Chondrocyte (in vitro differentiated cells): ENCODE measurements around the gene MFN2. TPM values are rescaled to one million over a fixed set of nuclear protein-coding genes. Genes with fewer than 3 reads are reported as not detected.
"Not testable (repeated sequence)": the region's sequence is repeated elsewhere in the genome, so short reads cannot be mapped to it uniquely, and the experiment has no call there.

ENCODE experiments used
- DNase-seq: peaks from one replicate; pipeline ENCODE4 v3.0.0; 2021; ENCODE audit warnings: mixed read lengths, low spot score
- H3K27ac Mint-ChIP-seq: one replicate; pipeline ENCODE4 v1.8.0; 2021; ENCODE audit warnings: mild to moderate bottlenecking, moderate library complexity, mixed read lengths; ENCODE audit not compliant: unreplicated experiment
- H3K27me3 Mint-ChIP-seq: 2 replicates; pipeline ENCODE4 v1.8.0; 2021; ENCODE audit warnings: low read depth, mixed read lengths
- H3K36me3 Mint-ChIP-seq: 2 replicates; pipeline ENCODE4 v1.8.0; 2021; ENCODE audit warnings: low read depth, mixed read lengths
- H3K4me1 Mint-ChIP-seq: 2 replicates; pipeline ENCODE4 v1.8.0; 2021; ENCODE audit warnings: low read depth, mild to moderate bottlenecking, mixed read lengths
- H3K4me3 Mint-ChIP-seq: one replicate; pipeline ENCODE4 v1.8.0; 2021; ENCODE audit warnings: mild to moderate bottlenecking, moderate library complexity, mixed read lengths; ENCODE audit not compliant: unreplicated experiment
- H3K9me3 Mint-ChIP-seq: 2 replicates; pipeline ENCODE4 v1.8.0; 2021; ENCODE audit warnings: low read depth, mixed read lengths
- CTCF ChIP-seq: fragments of 200-600 bp; sonication (generic); IDR thresholded peaks from 2 replicates; pipeline ENCODE4 v1.5.0; 2021; ENCODE audit warnings: antibody characterized with exemption, mild to moderate bottlenecking, moderate library complexity
- total RNA-seq: library from RNA; stranded (reverse); gene quantifications from 3 replicates; pipeline ENCODE4 v1.2.1, GENCODE V29; 2021

The MFN2 gene
- total RNA-seq, 1 donor from 2014 or later: 56.6 TPM

- Mint-ChIP-seq H3K36me3 (peaks cover 52% of the 10 kb centered on the region), H3K27me3 (no peaks in the 10 kb centered on the region), H3K4me1 (no peaks in the 10 kb centered on the region), H3K4me3 (no peak overlapping the region), H3K9me3 (no peaks in the 10 kb centered on the region), H3K27ac (no peak overlapping the region)
- TF ChIP-seq CTCF: no peak
- no peak for DNase-seq
These were observed 25.4 kb downstream of the MFN2 start for GRCh38 chr1:12005488-12006166.

DNA sequence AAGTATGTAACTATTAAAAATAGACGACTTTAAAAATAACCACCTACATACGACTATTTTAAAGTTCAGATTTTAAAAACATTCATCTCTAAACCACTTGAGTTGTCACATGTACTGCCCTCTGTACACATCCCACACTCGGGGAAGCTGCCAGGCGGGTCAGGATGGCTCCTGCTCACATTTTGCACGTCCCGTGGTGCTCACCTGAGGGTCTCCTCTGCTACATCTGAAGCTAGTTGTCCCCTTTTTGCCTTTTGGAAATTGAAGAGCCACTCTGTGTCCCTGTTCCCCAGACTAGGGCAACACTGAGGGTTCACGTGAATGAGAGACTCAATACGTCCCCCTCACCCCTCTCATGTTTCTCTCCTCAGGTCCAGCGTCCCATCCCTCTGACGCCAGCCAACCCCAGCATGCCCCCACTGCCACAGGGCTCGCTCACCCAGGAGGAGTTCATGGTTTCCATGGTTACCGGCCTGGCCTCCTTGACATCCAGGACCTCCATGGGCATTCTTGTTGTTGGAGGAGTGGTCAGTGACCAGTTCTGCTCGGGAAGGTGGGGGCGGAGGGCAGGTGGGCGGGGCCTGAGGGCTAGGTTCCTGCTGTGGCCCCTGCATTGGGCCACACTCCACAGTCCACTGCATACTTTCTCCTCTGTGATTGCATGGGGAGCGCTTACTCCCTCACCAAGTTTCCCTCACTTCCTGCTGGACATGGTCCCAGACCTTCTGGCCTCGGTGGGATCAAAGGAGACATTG, 26.1 kb downstream of the MFN2 start:
- H3K36me3 Mint-ChIP-seq: peaks cover 51% of the 10 kb centered on the region
- H3K27ac Mint-ChIP-seq: no peak overlapping the region
- H3K27me3 Mint-ChIP-seq: no peaks in the 10 kb centered on the region
- no peak for TF ChIP-seq CTCF
- no peaks in the 10 kb centered on the region for H3K9me3 Mint-ChIP-seq
- H3K4me3 Mint-ChIP-seq: no peak overlapping the region
- H3K4me1 Mint-ChIP-seq: no peaks in the 10 kb centered on the region
- DNase-seq: no peak

DNA sequence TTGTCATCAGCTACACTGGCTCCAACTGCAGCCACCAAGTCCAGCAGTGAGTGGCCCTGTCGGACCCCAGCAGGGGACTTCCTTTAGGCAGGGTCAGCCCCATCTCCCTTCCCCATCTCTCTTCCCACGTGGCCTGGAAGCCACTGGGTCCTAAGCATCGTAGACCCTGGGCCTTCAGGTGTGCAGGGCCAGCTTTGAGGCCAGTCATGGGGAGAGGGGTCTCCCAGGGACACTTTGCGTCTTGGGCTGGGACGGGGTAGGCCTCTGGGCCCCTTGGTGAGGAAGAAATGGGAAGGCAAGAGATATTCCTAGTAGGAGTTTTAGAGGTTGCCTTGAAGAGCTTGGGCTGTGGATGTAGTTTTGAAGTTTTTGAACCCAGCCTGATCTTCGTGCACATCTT, 27.0 kb downstream of the MFN2 start:
- H3K4me1 Mint-ChIP-seq: no peaks in the 10 kb centered on the region
- no peaks in the 10 kb centered on the region for H3K27me3 Mint-ChIP-seq
- no peak for DNase-seq
- no peak overlapping the region for H3K4me3 Mint-ChIP-seq
- H3K36me3 Mint-ChIP-seq: peaks cover 48% of the 10 kb centered on the region
- no peak overlapping the region for H3K27ac Mint-ChIP-seq
- H3K9me3 Mint-ChIP-seq: no peaks in the 10 kb centered on the region
- TF ChIP-seq CTCF: no peak

DNA sequence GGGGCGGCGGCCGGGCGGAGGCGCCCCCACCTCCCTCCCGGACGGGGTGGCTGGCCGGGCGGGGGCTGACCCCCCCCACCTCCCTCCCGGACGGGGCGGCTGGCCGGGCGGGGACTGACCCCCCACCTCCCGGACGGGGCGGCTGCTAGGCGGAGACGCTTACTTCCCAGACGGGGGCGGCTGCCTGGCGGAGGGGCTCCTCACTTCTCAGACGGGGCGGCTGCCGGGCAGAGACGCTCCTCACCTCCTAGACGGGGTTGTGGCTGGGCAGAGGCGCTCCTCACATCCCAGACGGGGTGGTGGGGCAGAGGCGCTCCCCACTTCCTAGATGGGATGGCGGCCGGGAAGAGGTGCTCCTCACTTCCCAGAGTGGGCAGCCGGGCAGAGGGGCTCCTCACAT, 28.1 kb downstream of the MFN2 start:
- H3K9me3 Mint-ChIP-seq: not testable (repeated sequence)
- H3K36me3 Mint-ChIP-seq: peaks cover 44% of the 10 kb centered on the region

DNA sequence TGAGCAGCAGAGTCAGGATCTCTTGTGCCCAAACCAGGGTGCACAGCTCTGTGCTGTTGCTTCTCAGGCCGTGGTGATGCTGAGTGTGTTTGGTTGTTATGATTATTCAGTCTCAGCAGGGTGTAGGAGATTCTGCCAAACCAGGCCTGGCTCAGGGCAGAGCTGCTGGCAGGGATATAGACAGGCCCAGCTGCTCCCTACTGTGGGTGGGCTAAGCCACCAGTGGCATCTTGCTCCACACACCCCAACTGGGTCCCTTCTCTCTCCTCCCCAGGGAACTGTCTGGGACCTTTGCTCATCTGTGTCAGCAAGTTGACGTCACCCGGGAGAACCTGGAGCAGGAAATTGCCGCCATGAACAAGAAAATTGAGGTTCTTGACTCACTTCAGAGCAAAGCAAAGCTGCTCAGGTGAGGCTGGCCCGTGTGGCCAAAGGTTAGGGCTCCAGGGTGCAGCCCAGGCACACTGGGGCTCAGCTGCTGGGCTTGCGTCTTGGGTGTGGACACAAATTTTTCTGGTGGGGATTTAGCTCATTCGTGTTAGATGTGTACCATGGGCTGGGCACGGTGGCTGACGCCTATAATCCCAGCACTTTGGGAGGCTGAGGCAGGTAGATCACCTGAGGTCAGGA, 29.2 kb downstream of the MFN2 start:
- no peak overlapping the region for H3K4me3 Mint-ChIP-seq
- H3K36me3 Mint-ChIP-seq: peaks cover 41% of the 10 kb centered on the region
- no peaks in the 10 kb centered on the region for H3K9me3 Mint-ChIP-seq
- no peak for DNase-seq
- H3K27ac Mint-ChIP-seq: no peak overlapping the region
- no peak for TF ChIP-seq CTCF
- no peaks in the 10 kb centered on the region for H3K4me1 Mint-ChIP-seq
- H3K27me3 Mint-ChIP-seq: no peaks in the 10 kb centered on the region

More for the DNA sequence above, 28.1 kb downstream of the MFN2 start:
- not testable (repeated sequence) for H3K27ac Mint-ChIP-seq, H3K4me3 Mint-ChIP-seq, H3K4me1 Mint-ChIP-seq, H3K27me3 Mint-ChIP-seq, DNase-seq
